Body of pancreas (tissue), 4 donors: ENCODE results near the gene PRM3.

Experiments used
- CTCF ChIP-seq, 7 experiments: fragments of 450-650 bp in 4 of 7; fragments of 200-600 bp in 3 of 7; sonication (generic) in 3 of 7; IDR thresholded peaks; one replicate each; pipeline ENCODE4 v1.5.1; 2016 to 2019; ENCODE audit warnings: antibody characterized with exemption in 7 of 7
- POLR2A ChIP-seq, 3 donors: fragments of 450-650 bp; IDR thresholded peaks; one replicate each; pipeline ENCODE4 v1.6.1; 2016; ENCODE audit warnings: antibody characterized with exemption in 3 of 3, mild to moderate bottlenecking in 2 of 3

- no peak for TF ChIP-seq CTCF (IDR thresholded peaks at IDR 0.05)
- TF ChIP-seq POLR2A (IDR thresholded peaks at IDR 0.05) = no peak
Observed at GRCh38 chr16:11242658-11243057, 30.8 kb downstream of the PRM3 start.
